Stimulated activated CD4-positive, alpha-beta T cell treated with anti-CD3 and anti-CD28 coated beads, TNF-alpha, amount 100 ng/mL, for 48 hours (primary cell): Measurements from ENCODE around the gene CELA3B.
"Not testable (repeated sequence)": the region's sequence is repeated elsewhere in the genome, so short reads cannot be mapped to it uniquely, and the experiment has no call there.

ENCODE experiments used
- DNase-seq, 3 donors: peaks; one replicate each; pipeline ENCODE4 v3.0.0-alpha.2; 2020; ENCODE audit warnings: low read depth in 3 of 3

The CELA3B gene

DNA sequence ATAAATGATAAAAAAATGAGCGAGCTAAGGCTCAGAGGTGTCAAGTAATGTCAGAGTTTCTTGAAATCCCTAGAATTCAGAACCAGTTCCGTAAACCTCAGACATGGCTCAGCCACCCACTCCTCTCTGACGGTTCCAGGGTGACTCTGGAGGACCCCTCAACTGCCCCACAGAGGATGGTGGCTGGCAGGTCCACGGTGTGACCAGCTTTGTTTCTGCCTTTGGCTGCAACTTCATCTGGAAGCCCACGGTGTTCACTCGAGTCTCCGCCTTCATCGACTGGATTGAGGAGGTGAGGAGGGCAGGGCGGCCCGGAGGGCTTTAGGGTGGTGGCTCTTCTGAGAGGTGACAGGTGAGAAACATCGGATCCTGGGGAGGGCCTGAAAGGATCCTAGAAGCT is 32.7 kb downstream of the CELA3B start:
- not testable (repeated sequence) for DNase-seq

GRCh38 chr1:22012752-22013151 is 35.9 kb downstream of the CELA3B start:
- not testable (repeated sequence) for DNase-seq

GRCh38 chr1:22014575-22015206 is 37.9 kb downstream of the CELA3B start:
- not testable (repeated sequence) for DNase-seq

GRCh38 chr1:22018583-22019559 is 42.0 kb downstream of the CELA3B start:
- peak; percentile 47 to 62 (median 56) for DNase-seq

GRCh38 chr1:22021061-22021460 is 44.2 kb downstream of the CELA3B start:
- DNase-seq: no peak

- peak in 2 of 3 donors; percentile 63 to 73 for DNase-seq
Measured at GRCh38 chr1:22024485-22025367, 47.9 kb downstream of the CELA3B start.

GRCh38 chr1:22025368-22026155 is 48.7 kb downstream of the CELA3B start:
- DNase-seq: peak; percentile 77 to 86 (median 85)

GRCh38 chr1:22026924-22027289 is 50.1 kb downstream of the CELA3B start:
- no peak for DNase-seq

DNA sequence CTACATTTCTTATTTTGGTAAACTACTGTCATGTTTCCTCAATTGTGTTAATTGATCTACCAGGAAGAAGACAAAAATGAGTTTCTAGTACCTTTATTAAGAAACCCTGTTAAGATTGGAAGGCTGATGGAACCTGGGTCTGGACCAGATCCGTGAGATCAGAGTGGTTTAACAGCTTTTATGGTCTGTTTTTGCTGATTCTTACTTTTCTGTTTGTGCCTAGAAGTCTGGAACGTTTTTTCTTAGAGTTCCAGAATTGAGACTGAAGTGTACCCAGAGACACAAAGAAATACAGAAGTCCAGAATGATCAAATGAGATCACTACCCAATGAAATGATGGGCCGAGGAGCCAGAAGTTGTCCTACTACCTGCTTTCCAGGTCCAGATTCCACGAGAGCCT is 53.2 kb downstream of the CELA3B start:
- DNase-seq: no peak

GRCh38 chr1:22030473-22030872 is 53.7 kb downstream of the CELA3B start:
- DNase-seq: no peak

- no peak for DNase-seq
Measured at GRCh38 chr1:22031214-22031962, 54.6 kb downstream of the CELA3B start.

- DNase-seq: not testable (repeated sequence)
Measured at GRCh38 chr1:22034834-22035233, 58.0 kb downstream of the CELA3B start.

GRCh38 chr1:22037520-22037919 is 60.7 kb downstream of the CELA3B start:
- DNase-seq: no peak

- DNase-seq: no peak
Measured at GRCh38 chr1:22038036-22038435, 61.2 kb downstream of the CELA3B start.
